GM23338 (cell line): ENCODE results near the gene ATG2B. TPM values are rescaled to one million over a fixed set of nuclear protein-coding genes. Genes with fewer than 3 reads are reported as not detected.

Source experiments
- EZH2 ChIP-seq: fragments of 200-600 bp; sonication (generic); IDR thresholded peaks from one replicate; pipeline ENCODE4 v1.8.0; 2017; ENCODE audit warnings: antibody characterized with exemption, mild to moderate bottlenecking, low read depth; ENCODE audit not compliant: unreplicated experiment
- EZH2phosphoT487 ChIP-seq: fragments of 200-600 bp; sonication (generic); IDR thresholded peaks from one replicate; pipeline ENCODE4 v1.8.1; 2018; ENCODE audit warnings: antibody characterized with exemption; ENCODE audit not compliant: unreplicated experiment
- JUNB ChIP-seq: IDR thresholded peaks from one replicate; pipeline ENCODE4 v1.6.1; 2016; ENCODE audit warnings: antibody characterized with exemption; ENCODE audit not compliant: unreplicated experiment
- NANOG ChIP-seq: IDR thresholded peaks from 2 replicates; pipeline ENCODE4 v1.6.1; 2016; ENCODE audit warnings: antibody characterized with exemption, borderline replicate concordance
- POLR2AphosphoS5 ChIP-seq: IDR thresholded peaks from 2 replicates; pipeline ENCODE4 v1.6.1; 2016; ENCODE audit warnings: antibody characterized with exemption, low read depth
- STAT1 ChIP-seq: IDR thresholded peaks from one replicate; pipeline ENCODE4 v1.6.1; 2016; ENCODE audit warnings: antibody characterized with exemption; ENCODE audit not compliant: unreplicated experiment
- ZNF114 ChIP-seq: fragments of 250-450 bp; sonication (Bioruptor Pico); IDR thresholded peaks from 2 replicates; pipeline ENCODE4 v1.5.0; 2020; ENCODE audit warnings: mild to moderate bottlenecking, moderate library complexity
- ZNF331 ChIP-seq: fragments of 250-450 bp; sonication (Bioruptor Pico); IDR thresholded peaks from 2 replicates; pipeline ENCODE4 v1.5.0; 2020; ENCODE audit warnings: low read depth, mild to moderate bottlenecking, moderate library complexity
- polyA plus RNA-seq: library from polyadenylated mRNA; unstranded; fragments of >200 nt; fragmentation: Nextera tagmentation; extraction: Ambion mirVana; gene quantifications from 2 replicates; pipeline ENCODE4 v1.2.1, GENCODE V29; 2016
- total RNA-seq: library from RNA; depleted of rRNA; stranded (reverse); fragments of >200 nt; shearing (Covaris generic); gene quantifications from 2 replicates; pipeline ENCODE4 v1.2.3, GENCODE V29; 2014
- TF ChIP-seq, protein P1 (sequence below): fragments of 250-450 bp; sonication (Bioruptor Pico); IDR thresholded peaks from 2 replicates; pipeline ENCODE4 v1.5.0; 2020; ENCODE audit warnings: mild to moderate bottlenecking, moderate library complexity
- TF ChIP-seq, protein P2 (sequence below): IDR thresholded peaks from 2 replicates; pipeline ENCODE4 v1.6.1; 2016; ENCODE audit warnings: antibody characterized with exemption
- TF ChIP-seq, protein P3 (sequence below), 2 experiments: fragments of 200-600 bp in 1 of 2; sonication (generic) in 1 of 2; conservative IDR thresholded peaks; 2 replicates each; pipeline versions ENCODE4 v1.5.1 to v1.6.1; 2016 to 2017; ENCODE audit warnings: antibody characterized with exemption in 2 of 2, low read depth in 2 of 2, mild to moderate bottlenecking in 2 of 2, moderate library complexity in 1 of 2

The ATG2B gene
- total and polyA plus RNA-seq, 2 experiments from 2014 or later: 3.8 to 15.4 TPM

DNA sequence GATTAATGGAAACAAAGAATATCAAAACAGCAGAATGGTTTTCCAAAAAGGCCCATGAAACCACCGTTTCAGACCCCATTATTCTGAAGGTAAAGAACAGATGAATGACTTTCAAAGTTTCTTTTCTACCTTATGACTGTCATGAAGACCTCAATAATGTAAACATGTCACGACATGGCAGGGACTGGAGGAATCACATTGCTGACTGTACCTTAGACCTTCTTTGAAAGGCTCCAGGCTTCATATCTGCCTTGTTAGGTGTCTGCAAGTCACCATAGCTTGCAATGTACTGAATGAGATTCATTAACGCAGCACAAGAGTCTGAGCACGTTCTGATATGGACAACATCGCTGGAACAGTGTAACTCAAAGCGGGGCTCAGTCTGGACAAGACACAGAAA, 52.2 kb downstream of the ATG2B start (continued):
- TF ChIP-seq, protein P1, sequence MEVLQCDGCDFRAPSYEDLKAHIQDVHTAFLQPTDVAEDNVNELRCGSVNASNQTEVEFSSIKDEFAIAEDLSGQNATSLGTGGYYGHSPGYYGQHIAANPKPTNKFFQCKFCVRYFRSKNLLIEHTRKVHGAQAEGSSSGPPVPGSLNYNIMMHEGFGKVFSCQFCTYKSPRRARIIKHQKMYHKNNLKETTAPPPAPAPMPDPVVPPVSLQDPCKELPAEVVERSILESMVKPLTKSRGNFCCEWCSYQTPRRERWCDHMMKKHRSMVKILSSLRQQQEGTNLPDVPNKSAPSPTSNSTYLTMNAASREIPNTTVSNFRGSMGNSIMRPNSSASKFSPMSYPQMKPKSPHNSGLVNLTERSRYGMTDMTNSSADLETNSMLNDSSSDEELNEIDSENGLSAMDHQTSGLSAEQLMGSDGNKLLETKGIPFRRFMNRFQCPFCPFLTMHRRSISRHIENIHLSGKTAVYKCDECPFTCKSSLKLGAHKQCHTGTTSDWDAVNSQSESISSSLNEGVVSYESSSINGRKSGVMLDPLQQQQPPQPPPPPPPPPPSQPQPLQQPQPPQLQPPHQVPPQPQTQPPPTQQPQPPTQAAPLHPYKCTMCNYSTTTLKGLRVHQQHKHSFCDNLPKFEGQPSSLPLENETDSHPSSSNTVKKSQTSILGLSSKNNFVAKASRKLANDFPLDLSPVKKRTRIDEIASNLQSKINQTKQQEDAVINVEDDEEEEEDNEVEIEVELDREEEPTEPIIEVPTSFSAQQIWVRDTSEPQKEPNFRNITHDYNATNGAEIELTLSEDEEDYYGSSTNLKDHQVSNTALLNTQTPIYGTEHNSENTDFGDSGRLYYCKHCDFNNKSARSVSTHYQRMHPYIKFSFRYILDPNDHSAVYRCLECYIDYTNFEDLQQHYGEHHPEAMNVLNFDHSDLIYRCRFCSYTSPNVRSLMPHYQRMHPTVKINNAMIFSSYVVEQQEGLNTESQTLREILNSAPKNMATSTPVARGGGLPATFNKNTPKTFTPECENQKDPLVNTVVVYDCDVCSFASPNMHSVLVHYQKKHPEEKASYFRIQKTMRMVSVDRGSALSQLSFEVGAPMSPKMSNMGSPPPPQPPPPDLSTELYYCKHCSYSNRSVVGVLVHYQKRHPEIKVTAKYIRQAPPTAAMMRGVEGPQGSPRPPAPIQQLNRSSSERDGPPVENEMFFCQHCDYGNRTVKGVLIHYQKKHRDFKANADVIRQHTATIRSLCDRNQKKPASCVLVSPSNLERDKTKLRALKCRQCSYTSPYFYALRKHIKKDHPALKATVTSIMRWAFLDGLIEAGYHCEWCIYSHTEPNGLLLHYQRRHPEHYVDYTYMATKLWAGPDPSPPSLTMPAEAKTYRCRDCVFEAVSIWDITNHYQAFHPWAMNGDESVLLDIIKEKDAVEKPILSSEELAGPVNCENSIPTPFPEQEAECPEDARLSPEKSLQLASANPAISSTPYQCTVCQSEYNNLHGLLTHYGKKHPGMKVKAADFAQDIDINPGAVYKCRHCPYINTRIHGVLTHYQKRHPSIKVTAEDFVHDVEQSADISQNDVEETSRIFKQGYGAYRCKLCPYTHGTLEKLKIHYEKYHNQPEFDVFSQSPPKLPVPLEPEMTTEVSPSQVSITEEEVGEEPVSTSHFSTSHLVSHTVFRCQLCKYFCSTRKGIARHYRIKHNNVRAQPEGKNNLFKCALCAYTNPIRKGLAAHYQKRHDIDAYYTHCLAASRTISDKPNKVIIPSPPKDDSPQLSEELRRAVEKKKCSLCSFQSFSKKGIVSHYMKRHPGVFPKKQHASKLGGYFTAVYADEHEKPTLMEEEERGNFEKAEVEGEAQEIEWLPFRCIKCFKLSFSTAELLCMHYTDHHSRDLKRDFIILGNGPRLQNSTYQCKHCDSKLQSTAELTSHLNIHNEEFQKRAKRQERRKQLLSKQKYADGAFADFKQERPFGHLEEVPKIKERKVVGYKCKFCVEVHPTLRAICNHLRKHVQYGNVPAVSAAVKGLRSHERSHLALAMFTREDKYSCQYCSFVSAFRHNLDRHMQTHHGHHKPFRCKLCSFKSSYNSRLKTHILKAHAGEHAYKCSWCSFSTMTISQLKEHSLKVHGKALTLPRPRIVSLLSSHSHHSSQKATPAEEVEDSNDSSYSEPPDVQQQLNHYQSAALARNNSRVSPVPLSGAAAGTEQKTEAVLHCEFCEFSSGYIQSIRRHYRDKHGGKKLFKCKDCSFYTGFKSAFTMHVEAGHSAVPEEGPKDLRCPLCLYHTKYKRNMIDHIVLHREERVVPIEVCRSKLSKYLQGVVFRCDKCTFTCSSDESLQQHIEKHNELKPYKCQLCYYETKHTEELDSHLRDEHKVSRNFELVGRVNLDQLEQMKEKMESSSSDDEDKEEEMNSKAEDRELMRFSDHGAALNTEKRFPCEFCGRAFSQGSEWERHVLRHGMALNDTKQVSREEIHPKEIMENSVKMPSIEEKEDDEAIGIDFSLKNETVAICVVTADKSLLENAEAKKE: no peak
- TF ChIP-seq ZNF331 (CRISPR knock-in tag): no peak
- TF ChIP-seq EZH2phosphoT487: no peak
- TF ChIP-seq ZNF114: no peak
- no peak for TF ChIP-seq STAT1
- no peak for TF ChIP-seq POLR2AphosphoS5
- TF ChIP-seq, protein P2, sequence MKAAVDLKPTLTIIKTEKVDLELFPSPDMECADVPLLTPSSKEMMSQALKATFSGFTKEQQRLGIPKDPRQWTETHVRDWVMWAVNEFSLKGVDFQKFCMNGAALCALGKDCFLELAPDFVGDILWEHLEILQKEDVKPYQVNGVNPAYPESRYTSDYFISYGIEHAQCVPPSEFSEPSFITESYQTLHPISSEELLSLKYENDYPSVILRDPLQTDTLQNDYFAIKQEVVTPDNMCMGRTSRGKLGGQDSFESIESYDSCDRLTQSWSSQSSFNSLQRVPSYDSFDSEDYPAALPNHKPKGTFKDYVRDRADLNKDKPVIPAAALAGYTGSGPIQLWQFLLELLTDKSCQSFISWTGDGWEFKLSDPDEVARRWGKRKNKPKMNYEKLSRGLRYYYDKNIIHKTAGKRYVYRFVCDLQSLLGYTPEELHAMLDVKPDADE: no peak
- TF ChIP-seq EZH2: no peak
- TF ChIP-seq, protein P3, sequence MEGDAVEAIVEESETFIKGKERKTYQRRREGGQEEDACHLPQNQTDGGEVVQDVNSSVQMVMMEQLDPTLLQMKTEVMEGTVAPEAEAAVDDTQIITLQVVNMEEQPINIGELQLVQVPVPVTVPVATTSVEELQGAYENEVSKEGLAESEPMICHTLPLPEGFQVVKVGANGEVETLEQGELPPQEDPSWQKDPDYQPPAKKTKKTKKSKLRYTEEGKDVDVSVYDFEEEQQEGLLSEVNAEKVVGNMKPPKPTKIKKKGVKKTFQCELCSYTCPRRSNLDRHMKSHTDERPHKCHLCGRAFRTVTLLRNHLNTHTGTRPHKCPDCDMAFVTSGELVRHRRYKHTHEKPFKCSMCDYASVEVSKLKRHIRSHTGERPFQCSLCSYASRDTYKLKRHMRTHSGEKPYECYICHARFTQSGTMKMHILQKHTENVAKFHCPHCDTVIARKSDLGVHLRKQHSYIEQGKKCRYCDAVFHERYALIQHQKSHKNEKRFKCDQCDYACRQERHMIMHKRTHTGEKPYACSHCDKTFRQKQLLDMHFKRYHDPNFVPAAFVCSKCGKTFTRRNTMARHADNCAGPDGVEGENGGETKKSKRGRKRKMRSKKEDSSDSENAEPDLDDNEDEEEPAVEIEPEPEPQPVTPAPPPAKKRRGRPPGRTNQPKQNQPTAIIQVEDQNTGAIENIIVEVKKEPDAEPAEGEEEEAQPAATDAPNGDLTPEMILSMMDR (conservative IDR thresholded peaks at IDR 0.05; ENCODE audit: low read depth in 2 of 2): no peak
- TF ChIP-seq JUNB: no peak
- TF ChIP-seq NANOG: no peak
